ENCODE measurements around the gene PSG3.
"Not testable (repeated sequence)": the region's sequence is repeated elsewhere in the genome, so short reads cannot be mapped to it uniquely, and the experiment has no call there.

GRCh38 chr19:42776750-42777612 lies 36.7 kb upstream of the PSG3 start:
- TF ChIP-seq POLR2A (IDR thresholded peaks at IDR 0.05; ENCODE audit: low read length); GATA1 (IDR thresholded peaks at IDR 0.05; ENCODE audit: low read depth, low read length): not testable (repeated sequence)

Measured in erythroblast (primary cell).